Measurements from ENCODE around the gene CHAMP1.
A peak's percentile ranks its signal among the peaks of the same experiment; 100 is the strongest.

The CHAMP1 gene

DNA sequence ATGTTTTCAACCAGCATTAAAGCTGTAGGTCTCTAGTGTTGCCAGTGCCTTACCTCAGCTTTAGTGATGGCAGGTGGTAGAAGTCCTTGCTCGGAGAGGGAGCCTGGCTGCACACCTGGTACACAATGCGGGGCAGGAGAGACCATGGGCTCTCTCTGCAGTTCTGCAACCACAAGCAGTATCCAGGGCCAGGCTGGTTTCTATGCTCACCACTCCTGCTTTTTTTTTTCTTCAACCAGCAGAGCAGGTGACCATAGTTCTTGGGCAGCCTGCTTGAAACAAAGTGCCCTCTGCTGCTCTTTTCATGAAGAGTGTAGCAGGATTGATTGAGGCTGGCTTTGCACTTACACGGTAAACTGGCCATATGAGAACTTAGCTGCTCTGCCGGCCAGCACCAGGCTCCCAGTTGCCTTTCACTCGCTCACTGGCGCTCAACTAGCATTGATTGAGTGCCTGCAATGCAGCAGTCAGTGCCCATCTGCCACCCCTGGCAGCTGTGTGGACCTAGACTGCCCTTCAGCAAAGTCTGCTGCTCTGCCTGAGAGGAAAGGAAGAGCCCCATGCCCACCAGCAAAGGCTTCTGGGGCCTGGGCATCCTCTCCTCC lies 4.4 kb upstream of the CHAMP1 start:
- Histone ChIP-seq H3K27me3 (ENCODE audit: low read depth, low read length) (no peaks in the 10 kb centered on the region), H3K9me3 (ENCODE audit: insufficient read depth, low read length) (no peaks in the 10 kb centered on the region), H3K27ac (ENCODE audit: low read length) (no peak overlapping the region), H3K4me2 (ENCODE audit: low read length) (no peak overlapping the region), H3K36me3 (replicated peaks; ENCODE audit: low read depth, low read length) (peaks cover 15% of the 10 kb centered on the region), H3K79me2 (ENCODE audit: low read length) (peaks cover 14% of the 10 kb centered on the region), H4K20me1 (ENCODE audit: insufficient read depth, low read length) (peaks cover under 1% of the 10 kb centered on the region; the same call in 1 of the 2 replicates), H3K4me1 (ENCODE audit: low read length) (peaks cover 25% of the 10 kb centered on the region), H3K9ac (ENCODE audit: low read length) (no peak overlapping the region), H3K4me3 (ENCODE audit: low read length) (no peak overlapping the region), H2AFZ (ENCODE audit: low read depth, low read length) (no peak overlapping the region)
- TF ChIP-seq, protein P1, sequence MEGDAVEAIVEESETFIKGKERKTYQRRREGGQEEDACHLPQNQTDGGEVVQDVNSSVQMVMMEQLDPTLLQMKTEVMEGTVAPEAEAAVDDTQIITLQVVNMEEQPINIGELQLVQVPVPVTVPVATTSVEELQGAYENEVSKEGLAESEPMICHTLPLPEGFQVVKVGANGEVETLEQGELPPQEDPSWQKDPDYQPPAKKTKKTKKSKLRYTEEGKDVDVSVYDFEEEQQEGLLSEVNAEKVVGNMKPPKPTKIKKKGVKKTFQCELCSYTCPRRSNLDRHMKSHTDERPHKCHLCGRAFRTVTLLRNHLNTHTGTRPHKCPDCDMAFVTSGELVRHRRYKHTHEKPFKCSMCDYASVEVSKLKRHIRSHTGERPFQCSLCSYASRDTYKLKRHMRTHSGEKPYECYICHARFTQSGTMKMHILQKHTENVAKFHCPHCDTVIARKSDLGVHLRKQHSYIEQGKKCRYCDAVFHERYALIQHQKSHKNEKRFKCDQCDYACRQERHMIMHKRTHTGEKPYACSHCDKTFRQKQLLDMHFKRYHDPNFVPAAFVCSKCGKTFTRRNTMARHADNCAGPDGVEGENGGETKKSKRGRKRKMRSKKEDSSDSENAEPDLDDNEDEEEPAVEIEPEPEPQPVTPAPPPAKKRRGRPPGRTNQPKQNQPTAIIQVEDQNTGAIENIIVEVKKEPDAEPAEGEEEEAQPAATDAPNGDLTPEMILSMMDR (IDR thresholded peaks at IDR 0.05; ENCODE audit: low read depth, low read length), result no peak
- no peak for TF ChIP-seq EZH2phosphoT487 (IDR thresholded peaks at IDR 0.05; ENCODE audit: low read depth)

DNA sequence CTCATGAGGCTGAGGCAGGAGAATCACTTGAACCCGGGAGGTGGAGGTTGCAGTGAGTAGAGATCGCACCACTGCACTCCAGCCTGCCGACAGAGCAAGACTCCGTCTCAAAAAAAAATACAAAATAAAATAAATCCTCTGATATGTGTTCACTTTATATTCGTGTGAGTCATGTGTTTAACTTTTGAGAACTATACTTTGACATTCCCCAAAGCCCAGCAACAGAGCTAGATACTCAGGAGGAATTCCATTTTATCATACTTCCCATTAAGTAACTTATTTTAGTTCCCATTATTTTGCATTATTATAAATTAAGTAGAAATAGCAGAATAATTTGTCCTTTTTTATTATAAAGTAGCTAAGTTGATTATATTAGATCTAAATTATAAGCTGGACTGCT lies 3.3 kb upstream of the CHAMP1 start:
- peaks cover 11% of the 10 kb centered on the region for H4K20me1 ChIP-seq (ENCODE audit: insufficient read depth, low read length)
- H3K4me2 ChIP-seq (ENCODE audit: low read length), result no peak overlapping the region
- TF ChIP-seq EZH2phosphoT487 (IDR thresholded peaks at IDR 0.05; ENCODE audit: low read depth), result no peak
- TF ChIP-seq, protein P1 (IDR thresholded peaks at IDR 0.05; ENCODE audit: low read depth, low read length), result no peak

DNA sequence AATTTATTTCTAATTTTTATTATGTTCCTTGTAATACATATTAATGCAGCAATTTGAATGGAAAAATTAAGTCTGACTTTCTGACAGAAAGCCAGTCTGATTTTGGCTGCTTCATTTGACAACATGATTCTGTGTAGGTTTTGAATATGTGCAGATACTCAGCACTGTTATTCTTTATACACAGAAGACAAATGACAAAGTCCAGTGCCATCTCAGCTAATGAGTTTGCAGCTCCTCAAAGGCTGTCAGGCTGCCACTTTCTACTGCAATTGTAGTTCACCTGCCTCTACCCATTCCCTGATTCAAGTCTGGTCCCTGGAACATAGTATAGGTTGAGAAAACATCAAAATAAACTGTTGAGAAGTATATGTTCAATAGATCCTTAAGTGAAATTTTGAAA lies 2.9 kb upstream of the CHAMP1 start:
- peaks cover 32% of the 10 kb centered on the region for H3K4me1 ChIP-seq (ENCODE audit: low read length)
- no peaks in the 10 kb centered on the region for H3K27me3 ChIP-seq (ENCODE audit: low read depth, low read length)
- peak overlapping the region; percentile 44 for H3K4me2 ChIP-seq (ENCODE audit: low read length)
- H3K27ac ChIP-seq (ENCODE audit: low read length), result peak overlapping the region; percentile 47
- peaks cover 29% of the 10 kb centered on the region for H3K79me2 ChIP-seq (ENCODE audit: low read length)
- no peak overlapping the region for H3K4me3 ChIP-seq (ENCODE audit: low read length)
- H4K20me1 ChIP-seq (ENCODE audit: insufficient read depth, low read length), result peaks cover 14% of the 10 kb centered on the region
- 0 out of 2 replicates have a peak overlapping the region, but pooled peaks have one; percentile 2 for H2AFZ ChIP-seq (ENCODE audit: low read depth, low read length)
- H3K36me3 ChIP-seq (replicated peaks; ENCODE audit: low read depth, low read length), result peaks cover 13% of the 10 kb centered on the region
- TF ChIP-seq, protein P1 (IDR thresholded peaks at IDR 0.05; ENCODE audit: low read depth, low read length), result no peak
- TF ChIP-seq EZH2phosphoT487 (IDR thresholded peaks at IDR 0.05; ENCODE audit: low read depth), result no peak
- no peaks in the 10 kb centered on the region for H3K9me3 ChIP-seq (ENCODE audit: insufficient read depth, low read length)
- 0 out of 2 replicates have a peak overlapping the region, but pooled peaks have one; percentile 39 for H3K9ac ChIP-seq (ENCODE audit: low read length)

More for the DNA sequence above, 3.3 kb upstream of the CHAMP1 start:
- no peaks in the 10 kb centered on the region for H3K27me3 ChIP-seq (ENCODE audit: low read depth, low read length)
- no peak overlapping the region for H3K9ac ChIP-seq (ENCODE audit: low read length)
- peaks cover 25% of the 10 kb centered on the region for H3K79me2 ChIP-seq (ENCODE audit: low read length)
- H3K4me3 ChIP-seq (ENCODE audit: low read length), result no peak overlapping the region
- peaks cover 32% of the 10 kb centered on the region for H3K4me1 ChIP-seq (ENCODE audit: low read length)
- no peak overlapping the region for H2AFZ ChIP-seq (ENCODE audit: low read depth, low read length)
- H3K9me3 ChIP-seq (ENCODE audit: insufficient read depth, low read length), result no peaks in the 10 kb centered on the region
- H3K27ac ChIP-seq (ENCODE audit: low read length), result no peak overlapping the region
- peaks cover 15% of the 10 kb centered on the region for H3K36me3 ChIP-seq (replicated peaks; ENCODE audit: low read depth, low read length)

DNA sequence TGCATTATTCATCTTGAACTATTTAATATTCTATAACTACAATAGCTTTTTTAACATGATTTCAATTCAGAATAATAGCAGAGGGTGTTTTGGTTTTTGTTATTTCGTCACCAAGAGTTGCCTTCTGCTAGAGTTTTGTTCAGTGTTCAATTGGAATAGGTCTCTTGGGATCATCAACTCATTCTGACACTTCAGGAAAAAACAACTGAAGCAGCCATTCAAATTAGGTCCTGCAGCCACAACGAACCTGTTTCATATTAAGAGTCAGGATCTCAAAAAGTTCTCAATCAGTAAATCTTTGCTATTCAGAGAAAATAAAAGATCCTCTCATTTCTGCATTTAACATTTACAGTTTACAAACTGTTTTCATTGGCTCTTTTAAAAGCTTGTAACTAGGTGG lies 2.4 kb upstream of the CHAMP1 start:
- H3K9me3 ChIP-seq (ENCODE audit: insufficient read depth, low read length), result no peaks in the 10 kb centered on the region
- peak overlapping the region; percentile 47 for H3K27ac ChIP-seq (ENCODE audit: low read length)
- peaks cover 34% of the 10 kb centered on the region for H3K79me2 ChIP-seq (ENCODE audit: low read length)
- peak overlapping the region; percentile 44 for H3K4me2 ChIP-seq (ENCODE audit: low read length)
- H3K27me3 ChIP-seq (ENCODE audit: low read depth, low read length), result no peaks in the 10 kb centered on the region
- peak overlapping the region; percentile 39 for H3K9ac ChIP-seq (ENCODE audit: low read length)
- peaks cover 11% of the 10 kb centered on the region for H3K36me3 ChIP-seq (replicated peaks; ENCODE audit: low read depth, low read length)
- peaks cover 32% of the 10 kb centered on the region for H3K4me1 ChIP-seq (ENCODE audit: low read length)
- H2AFZ ChIP-seq (ENCODE audit: low read depth, low read length), result peak overlapping the region; percentile 2; the same call in 1 of the 2 replicates
- H3K4me3 ChIP-seq (ENCODE audit: low read length), result peak overlapping the region; percentile 52
- peaks cover 20% of the 10 kb centered on the region for H4K20me1 ChIP-seq (ENCODE audit: insufficient read depth, low read length)
- TF ChIP-seq, protein P1 (IDR thresholded peaks at IDR 0.05; ENCODE audit: low read depth, low read length), result no peak
- no peak for TF ChIP-seq EZH2phosphoT487 (IDR thresholded peaks at IDR 0.05; ENCODE audit: low read depth)

Measured in OCI-LY3 (cell line).